Right lobe of liver (tissue), 6 donors: ENCODE data around the gene SBF1. TPM values are rescaled to one million over a fixed set of nuclear protein-coding genes. Genes with fewer than 3 reads are reported as not detected.

Experiments used
- ATAC-seq, 4 donors: fragments of 200-7000 bp; cut with Tn5 transposase; one replicate each; pipeline ENCODE4 v1.9.1; 2020; ENCODE audit warnings: mild to moderate bottlenecking in 4 of 4, moderate library complexity in 4 of 4
- DNase-seq, 3 donors: peaks; one replicate each; pipeline ENCODE4 v3.0.0-alpha.2; 2020
- H3K27ac ChIP-seq, 3 donors: fragments of 200-600 bp; one replicate each; pipeline ENCODE4 v1.8.0; 2022
- H3K27me3 ChIP-seq, 2 donors: fragments of 200-600 bp; one replicate each; pipeline ENCODE4 v1.8.0; 2022
- H3K36me3 ChIP-seq, 4 donors: fragments of 200-600 bp; sonication (generic) in 1 of 4; one replicate each; pipeline versions ENCODE4 v1.5.1 to v1.8.0; 2017 to 2022; ENCODE audit warnings: control low read depth in 1 of 4
- H3K4me1 ChIP-seq, 4 donors: fragments of 200-600 bp; sonication (generic) in 1 of 4; one replicate each; pipeline versions ENCODE4 v1.5.1 to v1.8.0; 2017 to 2022; ENCODE audit warnings: control low read depth in 1 of 4
- H3K4me3 ChIP-seq, 3 donors: fragments of 200-600 bp; one replicate each; pipeline ENCODE4 v1.8.0; 2022
- H3K9me3 ChIP-seq, 4 donors: fragments of 200-600 bp; sonication (generic) in 1 of 4; one replicate each; pipeline versions ENCODE4 v1.5.1 to v1.8.0; 2017 to 2022; ENCODE audit warnings: control low read depth in 1 of 4
- POLR2A ChIP-seq: fragments of 450-650 bp; IDR thresholded peaks from one replicate; pipeline ENCODE4 v1.6.1; 2017; ENCODE audit warnings: antibody characterized with exemption, mild to moderate bottlenecking
- WGBS: methylation state at CpG from one replicate; pipeline ENCODE4 v1.1.6; 2018; ENCODE audit warnings: low coverage, low lambda C conversion rate; ENCODE audit not compliant: insufficient coverage; ENCODE audit errors: missing lambda C conversion rate; 5-methylcytosine and 5-hydroxymethylcytosine counted together
- intact Hi-C, 2 donors: fragments of 100-400 bp; cut with DNase I; formaldehyde crosslinking; loops; one replicate each; pipeline versions ENCODE4 v1.11.2 to v1.14.1; 2022
- total RNA-seq, 6 experiments: library from RNA; depleted of rRNA in 2 of 6; stranded (reverse); fragments of >200 nt in 2 of 6; fragmentation: NEBNext Ultra II Directional in 3 of 6; extraction: Animal tissue kit (Norgen Biotek cat#: 25700) in 3 of 6; gene quantifications; one replicate each; pipeline versions ENCODE4 v1.1.0 to v1.2.4, GENCODE V29; 2016 to 2023
- TF ChIP-seq, protein P1 (sequence below), 4 donors: fragments of 200-600 bp in 3 of 4; fragments of 450-650 bp in 1 of 4; IDR thresholded peaks; one replicate each; pipeline versions ENCODE4 v1.5.1 to v1.8.0; 2016 to 2022; ENCODE audit warnings: antibody characterized with exemption in 4 of 4, mild to moderate bottlenecking in 2 of 4
- donor health status: DM: no; HTN: yes; CAD: no.
- donor health status: DM: no; HTN: no; CAD: no.
- donor health status: DM: no; HTN: no; CAD: no.
- donor health status: DM: no; HTN: yes; CAD: no.
- donor health status: DM: no; HTN: yes; CAD: no.

Gene SBF1
- total RNA-seq, 6 experiments from 2014 or later: 18.3 to 28.9 (median 22.8) TPM

DNA sequence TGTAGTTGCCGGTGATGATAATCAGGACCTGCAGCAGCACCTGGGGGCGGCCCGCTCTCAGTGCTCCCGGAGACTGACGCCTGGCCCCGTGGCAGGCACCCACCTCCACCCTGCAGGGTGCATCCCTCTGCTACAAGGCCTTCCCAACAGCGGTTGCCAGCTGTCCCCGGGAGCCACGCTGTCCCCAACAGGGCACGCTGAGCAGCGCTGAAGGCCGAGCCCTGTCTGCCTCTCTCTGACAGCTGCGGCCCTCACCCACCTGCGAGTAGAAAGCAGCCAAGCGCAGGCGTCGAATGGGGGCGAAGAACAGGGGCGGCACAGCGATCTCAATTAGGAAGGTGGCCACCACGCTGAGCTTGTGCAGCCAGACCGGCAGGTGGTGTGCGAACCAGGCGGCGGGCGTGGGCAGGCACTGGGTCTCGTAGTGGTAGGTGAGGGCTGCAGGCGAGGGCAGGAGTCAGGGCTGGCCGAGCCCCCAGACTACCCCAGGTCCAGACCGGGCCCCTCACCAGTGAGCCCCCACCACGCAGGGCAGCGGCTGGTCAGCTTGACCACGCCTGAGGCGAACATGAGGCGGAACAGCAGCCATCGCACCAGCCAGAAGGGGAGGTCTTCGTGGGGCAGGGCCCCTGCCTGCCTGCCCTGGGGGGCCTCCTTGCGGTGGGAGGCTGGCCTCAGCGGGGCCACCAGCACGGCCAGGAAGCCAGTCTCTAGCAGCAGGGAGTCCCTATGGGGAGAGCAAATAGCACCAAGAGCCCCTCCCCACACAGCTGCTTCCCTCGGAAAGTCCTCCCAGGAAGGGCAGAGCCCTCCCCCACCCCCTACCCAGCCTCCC is 31.2 kb upstream of the SBF1 start:
- DNase-seq (peak in 1 of 3 donors; percentile 44), ATAC-seq (no peak)
- no peaks in the 10 kb centered on the region for H3K9me3 ChIP-seq
- H3K36me3 ChIP-seq: peaks cover 0 to 17% (median 3%) of the 10 kb centered on the region in 4 donors
- no peaks in the 10 kb centered on the region for H3K27me3 ChIP-seq
- no peak overlapping the region for H3K27ac ChIP-seq
- WGBS: 85% methylated on average over 5 of the region's 41 CpGs
- intact Hi-C loops: no loop called here
- H3K4me3 ChIP-seq: peak overlapping the region in 1 of 3 donors; percentile 93
- no peak for TF ChIP-seq POLR2A
- TF ChIP-seq, protein P1, sequence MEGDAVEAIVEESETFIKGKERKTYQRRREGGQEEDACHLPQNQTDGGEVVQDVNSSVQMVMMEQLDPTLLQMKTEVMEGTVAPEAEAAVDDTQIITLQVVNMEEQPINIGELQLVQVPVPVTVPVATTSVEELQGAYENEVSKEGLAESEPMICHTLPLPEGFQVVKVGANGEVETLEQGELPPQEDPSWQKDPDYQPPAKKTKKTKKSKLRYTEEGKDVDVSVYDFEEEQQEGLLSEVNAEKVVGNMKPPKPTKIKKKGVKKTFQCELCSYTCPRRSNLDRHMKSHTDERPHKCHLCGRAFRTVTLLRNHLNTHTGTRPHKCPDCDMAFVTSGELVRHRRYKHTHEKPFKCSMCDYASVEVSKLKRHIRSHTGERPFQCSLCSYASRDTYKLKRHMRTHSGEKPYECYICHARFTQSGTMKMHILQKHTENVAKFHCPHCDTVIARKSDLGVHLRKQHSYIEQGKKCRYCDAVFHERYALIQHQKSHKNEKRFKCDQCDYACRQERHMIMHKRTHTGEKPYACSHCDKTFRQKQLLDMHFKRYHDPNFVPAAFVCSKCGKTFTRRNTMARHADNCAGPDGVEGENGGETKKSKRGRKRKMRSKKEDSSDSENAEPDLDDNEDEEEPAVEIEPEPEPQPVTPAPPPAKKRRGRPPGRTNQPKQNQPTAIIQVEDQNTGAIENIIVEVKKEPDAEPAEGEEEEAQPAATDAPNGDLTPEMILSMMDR (IDR thresholded peaks at IDR 0.05): no peak
- peaks cover 0 to 10% (median 4%) of the 10 kb centered on the region in 4 donors for H3K4me1 ChIP-seq

DNA sequence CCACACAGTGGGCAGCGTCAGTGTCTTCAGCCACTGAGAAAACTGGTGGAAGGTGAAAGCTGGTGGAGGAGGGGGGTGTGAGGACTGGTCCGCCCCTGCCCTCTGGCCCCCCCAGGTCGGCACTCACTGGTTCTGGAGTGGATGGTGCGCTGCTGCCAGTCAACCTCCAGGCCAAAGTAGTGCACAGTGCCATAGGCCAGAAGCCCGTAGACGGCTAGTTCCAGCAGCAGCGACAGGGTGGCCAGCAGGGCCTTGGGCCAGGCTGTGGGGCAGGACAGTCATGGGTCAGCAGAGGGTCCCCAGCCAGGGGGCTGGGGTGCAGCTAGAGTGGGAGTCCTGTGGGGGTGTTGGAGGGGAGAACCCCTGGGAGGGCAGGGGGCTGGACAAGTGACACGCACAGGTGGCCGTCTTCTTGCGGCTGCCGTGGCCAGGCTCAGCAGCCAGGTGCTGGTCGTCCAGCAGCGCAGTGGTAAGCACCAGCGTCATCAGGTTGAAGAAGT is 30.5 kb upstream of the SBF1 start:
- intact Hi-C loops: no loop called here
- Histone ChIP-seq H3K4me1 (peaks cover 0 to 10% (median 4%) of the 10 kb centered on the region in 4 donors), H3K27ac (no peak overlapping the region), H3K36me3 (peaks cover 0 to 17% (median 3%) of the 10 kb centered on the region in 4 donors), H3K4me3 (no peak overlapping the region), H3K27me3 (no peaks in the 10 kb centered on the region), H3K9me3 (no peaks in the 10 kb centered on the region)
- 100% methylated on average over 1 of the region's 14 CpGs for WGBS
- TF ChIP-seq, protein P1 (IDR thresholded peaks at IDR 0.05): no peak
- no peak for TF ChIP-seq POLR2A
- ATAC-seq (no peak), DNase-seq (no peak)

DNA sequence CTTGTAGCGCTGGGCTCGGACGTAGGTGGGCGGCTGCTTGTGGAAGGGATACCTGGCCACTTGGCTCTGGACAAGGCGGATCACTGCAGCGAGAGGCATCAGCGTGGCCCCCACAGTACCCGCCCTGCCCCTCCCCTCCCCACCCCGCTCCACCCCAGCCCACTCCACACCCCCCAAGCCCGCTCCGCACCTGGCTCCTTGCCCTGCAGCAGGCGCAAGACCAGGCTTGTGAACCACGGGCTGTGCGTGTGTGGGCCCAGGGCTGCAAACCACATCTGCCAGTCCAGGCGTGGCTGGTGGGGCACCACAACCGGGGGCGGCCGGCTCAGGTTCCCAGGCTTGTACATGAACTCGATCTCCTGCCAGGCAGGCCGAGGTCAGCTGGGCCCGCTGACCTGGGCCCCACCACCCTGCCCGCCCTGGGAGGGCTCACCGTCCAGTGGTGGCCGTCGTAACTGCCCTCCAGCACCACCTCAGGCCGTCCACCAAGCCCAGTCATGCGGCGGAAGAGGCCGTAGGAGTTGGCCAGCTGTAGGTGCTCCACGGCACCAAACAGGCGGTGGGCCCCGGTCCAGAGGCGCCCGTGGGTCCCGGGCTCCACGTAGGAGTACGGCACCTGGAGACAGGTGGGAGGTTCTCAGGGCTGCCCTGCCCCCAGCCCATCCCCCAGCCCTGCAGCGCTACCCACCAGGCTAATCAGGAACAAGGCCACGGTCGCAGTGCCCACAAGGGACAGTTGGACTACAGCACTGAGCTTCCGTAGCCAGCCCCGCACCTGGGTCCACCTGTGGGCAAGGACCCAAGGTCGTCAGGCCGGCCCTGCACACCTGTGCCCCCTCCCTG is 29.8 kb upstream of the SBF1 start:
- 86% methylated on average over 9 of the region's 44 CpGs for WGBS
- Histone ChIP-seq H3K36me3 (peaks cover 0 to 17% (median 3%) of the 10 kb centered on the region in 4 donors), H3K9me3 (no peaks in the 10 kb centered on the region), H3K4me1 (peaks cover 0 to 10% (median 4%) of the 10 kb centered on the region in 4 donors), H3K27ac (no peak overlapping the region), H3K4me3 (no peak overlapping the region), H3K27me3 (no peaks in the 10 kb centered on the region)
- intact Hi-C loops: no loop called here
- no peak for TF ChIP-seq POLR2A
- TF ChIP-seq, protein P1 (IDR thresholded peaks at IDR 0.05): no peak
- ATAC-seq (no peak), DNase-seq (no peak)

DNA sequence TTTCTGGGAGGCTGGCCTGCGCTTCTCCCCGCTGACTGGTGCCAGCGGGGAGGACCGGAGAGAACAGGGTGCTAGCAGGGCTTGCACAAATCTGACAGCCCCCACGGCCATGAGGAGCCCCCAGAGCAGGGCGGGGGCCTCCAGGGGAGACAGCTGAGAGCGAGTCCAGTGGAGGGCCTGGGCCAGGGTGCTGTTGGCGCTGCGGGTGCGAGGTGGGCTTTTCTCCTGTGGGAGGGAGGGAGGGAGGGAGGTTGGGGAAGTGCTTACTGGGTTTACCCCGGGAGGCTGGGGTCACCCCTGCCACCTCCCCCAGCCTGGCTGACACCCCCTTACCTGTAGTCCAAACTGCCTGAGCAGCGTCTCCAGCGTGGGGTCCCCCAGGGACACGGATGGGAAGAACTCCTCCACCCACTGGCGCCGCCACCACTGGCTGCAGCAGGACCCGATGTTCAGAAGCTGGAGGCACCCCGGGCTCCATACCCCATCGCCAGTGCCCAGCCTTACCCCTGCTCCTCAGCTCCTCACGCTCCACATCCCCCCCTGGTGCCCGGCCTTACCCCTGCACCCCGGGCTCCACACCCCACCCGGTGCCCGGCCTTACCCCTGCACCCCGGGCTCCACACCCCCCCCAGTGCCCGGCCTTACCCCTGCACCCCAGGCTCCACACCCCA is 28.8 kb upstream of the SBF1 start:
- intact Hi-C loops: no loop called here
- no peak overlapping the region for H3K27ac ChIP-seq
- H3K9me3 ChIP-seq: no peaks in the 10 kb centered on the region
- H3K27me3 ChIP-seq: no peaks in the 10 kb centered on the region
- DNase-seq (no peak), ATAC-seq (no peak)
- TF ChIP-seq, protein P1 (IDR thresholded peaks at IDR 0.05): no peak
- no peak for TF ChIP-seq POLR2A
- H3K36me3 ChIP-seq: peaks cover 0 to 17% (median 3%) of the 10 kb centered on the region in 4 donors
- WGBS: no CpG with 5 or more reads among the region's 26 CpGs
- peaks cover 0 to 5% (median 3%) of the 10 kb centered on the region in 4 donors for H3K4me1 ChIP-seq
- H3K4me3 ChIP-seq: no peak overlapping the region
